ENCODE measurements around the gene KLLN.

KLLN gene

GRCh38 chr10:87816163-87816897, 47.0 kb downstream of the KLLN start:
- peak overlapping the region in 1 of 21 experiments; percentile 91 for H3K27ac ChIP-seq
- peak overlapping the region in 1 of 7 experiments; percentile 72 for H3K4me3 ChIP-seq

Measured in skin epidermis (tissue), 12 donors.